Upper lobe of right lung (tissue), 1 donor: ENCODE results near the gene ANKRD6. TPM values are rescaled to one million over a fixed set of nuclear protein-coding genes. Genes with fewer than 3 reads are reported as not detected.

Experiments used
- ATAC-seq: fragments of 200-7000 bp; cut with Tn5 transposase; one replicate; pipeline ENCODE4 v1.9.1; 2020; ENCODE audit warnings: mild to moderate bottlenecking, moderate library complexity
- DNase-seq: peaks from one replicate; pipeline ENCODE4 v3.0.0-alpha.2; 2020
- H3K27ac ChIP-seq: fragments of 200-600 bp; one replicate; pipeline ENCODE4 v1.8.0; 2022
- H3K27me3 ChIP-seq: fragments of 200-600 bp; one replicate; pipeline ENCODE4 v1.8.0; 2022; ENCODE audit warnings: mild to moderate bottlenecking
- H3K36me3 ChIP-seq: fragments of 200-600 bp; one replicate; pipeline ENCODE4 v1.8.0; 2022
- H3K4me1 ChIP-seq: fragments of 200-600 bp; one replicate; pipeline ENCODE4 v1.8.0; 2022
- H3K4me3 ChIP-seq: fragments of 200-600 bp; one replicate; pipeline ENCODE4 v1.8.0; 2022; ENCODE audit warnings: mild to moderate bottlenecking
- H3K9me3 ChIP-seq: fragments of 200-600 bp; one replicate; pipeline ENCODE4 v1.8.0; 2022
- intact Hi-C: fragments of 100-400 bp; cut with DNase I; formaldehyde crosslinking; loops from one replicate; pipeline ENCODE4 v1.11.0; 2022
- long read RNA-seq: library from polyadenylated mRNA; unstranded; transcript quantifications from one replicate; pipeline ENCODE4 v2.0.0, GENCODE V29; 2021
- total RNA-seq: library from RNA; stranded (reverse); fragmentation: NEBNext Ultra II Directional; extraction: Animal tissue kit (Norgen Biotek cat#: 25700); gene quantifications from one replicate; pipeline ENCODE4 v1.2.1, GENCODE V29; 2021
- TF ChIP-seq, protein P1 (sequence below): fragments of 200-600 bp; IDR thresholded peaks from one replicate; pipeline ENCODE4 v1.8.0; 2022; ENCODE audit warnings: antibody characterized with exemption
- donor health status: DM: no; HTN: yes; CAD: no; lungs with severe emphysema.

Gene ANKRD6
- 20.2 TPM for total RNA-seq
- long read RNA-seq, transcript ANKRD6-201 (16 exons, 3,073 nt) = major isoform, 20 of 49 reads
- long read RNA-seq, transcript ANKRD6-204 (16 exons, 2,968 nt) = minor isoform, 7 of 49 reads
- long read RNA-seq, partial matches to known transcripts = 4 of 49 reads
- long read RNA-seq, other reads (novel, unspliced or antisense) = 16 of 49 reads

DNA sequence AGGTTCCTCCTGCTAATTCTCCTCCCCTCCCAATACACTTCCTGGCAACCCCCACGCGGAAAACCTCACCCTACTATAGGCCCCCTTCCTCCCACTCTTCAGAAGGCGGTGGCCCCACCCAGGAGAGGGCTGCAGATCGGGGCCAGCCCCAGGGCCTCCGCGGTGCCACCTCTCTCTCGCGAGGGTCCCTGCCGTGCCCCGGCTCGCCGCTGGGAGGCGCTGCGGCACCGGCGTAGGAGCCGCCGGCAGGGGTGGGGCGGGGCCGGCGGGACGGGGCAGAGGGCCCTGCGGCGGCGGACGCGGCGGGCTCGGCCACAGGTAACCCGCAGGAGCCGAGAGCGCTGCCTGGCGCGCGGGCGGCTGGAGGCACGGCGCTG is at the start of gene ANKRD6:
Gene ANKRD6, plus strand, starts transcription at position 278 of the 377 bp plus-strand sequence. CDS start 133,825 bp downstream, outside the sequence.
- Histone ChIP-seq H3K27me3 (no peaks in the 10 kb centered on the region), H3K4me3 (peak within 1 kb of the TSS; percentile 89), H3K9me3 (no peaks in the 10 kb centered on the region), H3K4me1 (peaks cover 13% of the 10 kb centered on the region), H3K27ac (peak within 1 kb of the TSS; percentile 47), H3K36me3 (no peaks in the 10 kb centered on the region)
- peak; percentile 99 for ATAC-seq
- DNase-seq = peak; percentile 91
- intact Hi-C loops = loop anchor here (5.0 kb wide), 1 partner anchor 174 kb away; no protein-coding TSS in a partner anchor
- TF ChIP-seq, protein P1, sequence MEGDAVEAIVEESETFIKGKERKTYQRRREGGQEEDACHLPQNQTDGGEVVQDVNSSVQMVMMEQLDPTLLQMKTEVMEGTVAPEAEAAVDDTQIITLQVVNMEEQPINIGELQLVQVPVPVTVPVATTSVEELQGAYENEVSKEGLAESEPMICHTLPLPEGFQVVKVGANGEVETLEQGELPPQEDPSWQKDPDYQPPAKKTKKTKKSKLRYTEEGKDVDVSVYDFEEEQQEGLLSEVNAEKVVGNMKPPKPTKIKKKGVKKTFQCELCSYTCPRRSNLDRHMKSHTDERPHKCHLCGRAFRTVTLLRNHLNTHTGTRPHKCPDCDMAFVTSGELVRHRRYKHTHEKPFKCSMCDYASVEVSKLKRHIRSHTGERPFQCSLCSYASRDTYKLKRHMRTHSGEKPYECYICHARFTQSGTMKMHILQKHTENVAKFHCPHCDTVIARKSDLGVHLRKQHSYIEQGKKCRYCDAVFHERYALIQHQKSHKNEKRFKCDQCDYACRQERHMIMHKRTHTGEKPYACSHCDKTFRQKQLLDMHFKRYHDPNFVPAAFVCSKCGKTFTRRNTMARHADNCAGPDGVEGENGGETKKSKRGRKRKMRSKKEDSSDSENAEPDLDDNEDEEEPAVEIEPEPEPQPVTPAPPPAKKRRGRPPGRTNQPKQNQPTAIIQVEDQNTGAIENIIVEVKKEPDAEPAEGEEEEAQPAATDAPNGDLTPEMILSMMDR = peak; percentile 85

DNA sequence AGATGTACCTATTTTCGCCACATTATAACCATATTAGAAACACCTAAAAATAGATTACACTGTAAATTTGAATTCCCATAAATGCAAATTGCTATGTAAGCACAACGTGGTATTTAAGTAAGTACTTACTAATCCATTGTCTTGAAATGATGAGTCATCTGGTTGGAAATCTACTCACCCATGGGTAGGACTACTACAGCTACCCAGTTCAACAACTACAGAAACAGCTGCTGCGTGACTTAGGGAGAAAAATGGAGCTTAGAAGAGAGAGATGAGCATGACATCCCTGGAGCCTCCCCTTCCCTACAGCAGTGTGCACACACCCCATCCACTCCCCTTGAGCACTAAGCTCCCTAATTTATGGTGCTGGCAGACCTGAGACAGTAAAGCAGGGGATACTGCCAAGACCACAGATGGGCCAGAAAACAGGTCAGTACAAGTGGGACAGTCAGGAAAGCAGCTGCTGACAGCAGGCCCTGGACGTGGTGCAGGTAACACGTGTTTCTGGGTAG is 47.7 kb upstream of the ANKRD6 start:
- no peaks in the 10 kb centered on the region for H3K9me3 ChIP-seq
- H3K4me1 ChIP-seq = no peaks in the 10 kb centered on the region
- no peaks in the 10 kb centered on the region for H3K36me3 ChIP-seq
- TF ChIP-seq, protein P1 = no peak
- intact Hi-C loops = no loop called here
- DNase-seq = no peak
- no peaks in the 10 kb centered on the region for H3K27me3 ChIP-seq
- no peak overlapping the region for H3K27ac ChIP-seq
- H3K4me3 ChIP-seq = no peak overlapping the region
- ATAC-seq = no peak

DNA sequence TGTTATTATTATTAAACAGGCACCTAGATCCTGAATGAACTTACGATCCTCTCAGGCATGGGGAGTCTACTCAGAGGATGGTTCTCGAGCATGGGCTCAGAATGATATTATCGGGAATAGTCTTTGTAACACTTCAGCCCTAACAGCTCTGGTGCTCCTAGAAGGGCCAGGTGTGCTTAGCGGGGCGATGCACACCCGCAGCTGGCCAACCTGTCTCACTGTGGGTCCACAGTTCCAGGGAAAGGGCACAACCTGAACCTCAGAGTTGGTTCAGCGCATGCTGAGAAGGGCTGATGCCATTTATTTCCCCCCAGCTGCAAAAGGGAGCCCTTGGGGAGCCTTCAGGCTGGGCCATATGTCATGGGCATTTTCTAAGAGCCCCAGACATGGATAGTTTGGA is 47.1 kb upstream of the ANKRD6 start:
- Histone ChIP-seq H3K9me3 (no peaks in the 10 kb centered on the region), H3K4me3 (no peak overlapping the region), H3K36me3 (no peaks in the 10 kb centered on the region), H3K4me1 (no peaks in the 10 kb centered on the region), H3K27me3 (no peaks in the 10 kb centered on the region), H3K27ac (no peak overlapping the region)
- no peak for DNase-seq
- intact Hi-C loops = no loop called here
- TF ChIP-seq, protein P1 = no peak
- ATAC-seq = no peak

DNA sequence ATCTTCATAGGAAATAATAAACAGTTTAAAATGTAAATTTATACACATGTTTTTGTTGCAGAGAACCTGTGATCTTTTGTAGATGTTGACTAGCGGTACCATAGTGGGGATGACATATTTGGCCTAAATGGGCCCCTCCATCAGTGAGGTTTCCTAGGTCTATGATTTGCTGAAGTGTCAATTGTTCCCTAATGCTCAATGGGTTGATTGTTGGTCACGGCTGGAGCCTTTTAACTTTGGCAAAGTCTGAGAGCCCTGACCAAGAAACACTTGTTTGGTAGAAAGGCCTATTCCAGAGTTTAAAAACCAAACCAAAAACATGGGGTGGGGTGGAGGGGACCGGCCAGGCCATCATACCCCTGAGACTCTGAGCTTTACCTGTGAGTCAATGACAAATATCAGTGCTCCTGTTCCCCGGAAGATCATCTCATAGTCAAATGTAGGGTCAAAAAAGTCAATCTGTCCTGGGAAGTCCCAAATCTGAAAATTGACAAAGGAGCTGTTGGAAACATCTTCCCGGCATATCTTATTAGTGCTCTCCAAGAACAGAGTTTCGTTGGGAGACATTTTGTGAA is 45.9 kb upstream of the ANKRD6 start:
- H3K36me3 ChIP-seq = no peaks in the 10 kb centered on the region
- H3K9me3 ChIP-seq = no peaks in the 10 kb centered on the region
- DNase-seq (no peak), ATAC-seq (no peak)
- H3K27ac ChIP-seq = no peak overlapping the region
- H3K27me3 ChIP-seq = no peaks in the 10 kb centered on the region
- H3K4me1 ChIP-seq = no peaks in the 10 kb centered on the region
- no peak overlapping the region for H3K4me3 ChIP-seq
- TF ChIP-seq, protein P1 = no peak
- intact Hi-C loops = no loop called here

DNA sequence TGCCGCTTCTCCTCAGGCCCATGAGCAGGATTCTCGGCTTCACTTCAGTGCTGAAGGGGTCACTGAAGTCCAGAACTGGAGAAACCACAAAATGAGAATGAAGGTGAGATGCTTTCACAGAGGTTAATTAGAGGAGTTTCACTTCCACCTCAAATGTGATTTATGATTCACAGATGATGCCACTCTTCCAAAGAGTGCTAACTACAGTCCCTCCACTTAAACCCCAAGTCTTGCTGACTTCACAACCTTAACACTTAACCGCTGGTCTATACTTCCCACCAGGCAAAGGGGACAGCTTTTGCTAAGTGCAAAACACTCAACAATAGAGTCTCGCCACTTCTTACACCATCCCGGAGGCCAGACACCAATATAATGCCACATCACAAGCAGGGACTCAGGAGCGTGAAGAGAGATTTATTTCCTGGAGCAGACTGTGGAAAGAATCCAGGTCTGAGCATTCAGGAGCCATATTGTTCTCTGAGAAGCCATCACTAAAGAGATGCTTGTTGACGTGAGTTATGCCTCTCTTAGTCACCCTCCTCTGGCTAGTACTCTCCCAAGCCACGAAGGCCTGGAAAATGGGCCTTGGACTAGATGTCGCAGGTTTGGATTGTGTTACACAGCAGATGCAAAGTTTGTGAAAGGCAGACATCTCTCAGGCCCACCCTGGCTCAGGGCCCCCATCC is 45.3 kb upstream of the ANKRD6 start:
- Histone ChIP-seq H3K9me3 (no peaks in the 10 kb centered on the region), H3K4me3 (no peak overlapping the region), H3K27me3 (no peaks in the 10 kb centered on the region), H3K36me3 (no peaks in the 10 kb centered on the region), H3K4me1 (no peaks in the 10 kb centered on the region), H3K27ac (no peak overlapping the region)
- DNase-seq (no peak), ATAC-seq (no peak)
- TF ChIP-seq, protein P1 = no peak
- intact Hi-C loops = no loop called here
